Islet precursor cell (in vitro differentiated cells): ENCODE data around the gene VPS51.
A peak's percentile ranks its signal among the peaks of the same experiment; 100 is the strongest.
"Not testable (repeated sequence)": the region's sequence is repeated elsewhere in the genome, so short reads cannot be mapped to it uniquely, and the experiment has no call there.

ENCODE experiments used
- DNase-seq: peaks from one replicate; pipeline ENCODE4 v3.0.0-alpha.2; 2018

The VPS51 gene

DNA sequence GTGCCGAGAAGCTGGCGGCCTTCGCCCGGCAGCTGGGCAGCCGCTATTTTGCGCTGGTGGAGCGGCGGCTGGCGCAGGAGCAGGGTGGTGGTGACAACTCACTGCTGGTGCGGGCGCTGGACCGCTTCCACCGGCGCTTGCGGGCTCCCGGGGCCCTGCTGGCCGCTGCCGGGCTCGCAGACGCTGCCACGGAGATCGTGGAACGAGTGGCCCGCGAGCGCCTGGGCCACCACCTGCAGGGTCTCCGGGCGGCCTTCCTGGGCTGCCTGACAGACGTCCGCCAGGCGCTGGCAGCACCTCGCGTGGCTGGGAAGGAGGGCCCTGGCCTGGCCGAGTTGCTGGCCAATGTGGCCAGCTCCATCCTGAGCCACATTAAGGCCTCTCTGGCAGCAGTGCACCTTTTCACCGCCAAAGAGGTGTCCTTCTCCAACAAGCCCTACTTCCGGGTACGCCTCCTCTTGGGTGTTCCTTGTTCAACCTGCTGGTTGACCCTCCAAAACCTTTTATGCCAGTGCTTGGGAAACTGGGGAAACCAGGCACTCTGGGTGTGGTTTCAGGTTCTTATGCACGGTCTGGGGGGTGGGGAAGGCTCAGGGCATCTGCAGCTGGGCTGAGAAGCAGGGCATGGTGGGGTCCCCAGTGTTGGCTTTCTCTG lies 12.6 kb downstream of the VPS51 start:
- no peak for DNase-seq

DNA sequence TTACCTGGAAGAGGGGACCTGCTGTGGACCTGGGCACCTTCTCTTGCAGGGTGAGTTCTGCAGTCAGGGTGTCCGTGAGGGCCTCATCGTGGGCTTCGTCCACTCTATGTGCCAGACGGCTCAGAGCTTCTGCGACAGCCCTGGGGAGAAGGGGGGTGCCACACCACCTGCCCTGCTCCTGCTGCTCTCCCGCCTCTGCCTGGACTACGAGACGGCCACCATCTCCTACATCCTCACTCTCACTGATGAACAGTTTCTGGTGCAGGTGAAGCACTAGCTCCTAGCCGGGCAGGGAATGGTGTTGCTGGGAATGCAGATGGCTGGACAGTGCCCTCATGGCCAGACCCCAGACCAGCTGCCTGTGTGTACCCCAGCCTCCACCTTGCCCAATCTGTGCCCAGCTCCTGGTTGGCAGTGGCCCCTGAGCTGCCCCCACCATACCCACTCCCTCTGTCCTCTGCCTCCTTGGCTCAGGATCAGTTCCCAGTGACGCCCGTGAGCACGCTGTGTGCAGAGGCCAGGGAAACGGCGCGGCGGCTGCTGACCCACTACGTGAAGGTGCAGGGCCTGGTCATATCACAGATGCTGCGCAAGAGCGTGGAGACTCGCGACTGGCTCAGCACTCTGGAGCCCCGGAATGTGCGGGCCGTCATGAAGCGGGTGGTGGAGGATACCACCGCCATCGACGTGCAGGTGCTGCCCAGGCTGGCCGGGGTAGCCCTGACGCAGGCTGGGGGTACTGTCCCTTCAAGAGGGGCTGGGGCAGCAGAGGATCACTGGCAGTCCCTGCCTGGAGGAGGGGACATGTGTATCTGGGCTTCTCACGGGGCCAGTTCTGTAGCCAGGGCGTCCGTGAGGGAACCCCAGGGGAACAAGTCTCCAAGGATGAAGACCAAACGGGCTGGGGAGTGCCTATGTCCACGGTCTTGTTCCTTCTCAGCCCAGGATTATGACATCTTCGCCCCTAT lies 13.5 kb downstream of the VPS51 start:
- DNase-seq = no peak

- peak; percentile 95 for DNase-seq
Observed at GRCh38 chr11:65110354-65110861, 14.4 kb downstream of the VPS51 start.

DNA sequence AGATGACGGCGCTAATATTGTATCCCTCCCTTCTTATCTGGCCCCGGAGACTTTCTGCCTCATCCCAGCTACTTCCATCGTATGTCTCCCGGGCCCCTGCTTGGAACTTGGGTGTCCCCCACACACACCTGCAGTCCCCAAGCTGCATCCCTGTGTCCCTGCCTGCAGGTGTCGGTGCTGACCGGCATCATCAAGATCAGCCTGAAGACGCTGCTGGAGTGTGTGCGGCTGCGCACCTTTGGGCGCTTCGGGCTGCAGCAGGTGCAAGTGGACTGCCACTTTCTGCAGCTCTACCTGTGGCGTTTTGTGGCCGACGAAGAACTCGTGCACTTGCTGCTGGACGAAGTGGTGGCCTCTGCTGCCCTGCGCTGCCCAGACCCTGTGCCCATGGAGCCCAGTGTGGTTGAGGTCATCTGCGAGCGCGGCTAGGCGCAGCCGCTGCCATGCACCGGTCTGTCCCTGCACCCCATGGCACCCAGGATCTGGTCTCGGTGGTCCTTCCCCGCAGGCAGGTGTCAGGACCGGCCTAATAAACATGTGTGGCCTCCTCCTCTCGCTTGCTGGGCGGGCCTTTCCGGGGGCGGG lies 15.2 kb downstream of the VPS51 start:
- no peak for DNase-seq

DNA sequence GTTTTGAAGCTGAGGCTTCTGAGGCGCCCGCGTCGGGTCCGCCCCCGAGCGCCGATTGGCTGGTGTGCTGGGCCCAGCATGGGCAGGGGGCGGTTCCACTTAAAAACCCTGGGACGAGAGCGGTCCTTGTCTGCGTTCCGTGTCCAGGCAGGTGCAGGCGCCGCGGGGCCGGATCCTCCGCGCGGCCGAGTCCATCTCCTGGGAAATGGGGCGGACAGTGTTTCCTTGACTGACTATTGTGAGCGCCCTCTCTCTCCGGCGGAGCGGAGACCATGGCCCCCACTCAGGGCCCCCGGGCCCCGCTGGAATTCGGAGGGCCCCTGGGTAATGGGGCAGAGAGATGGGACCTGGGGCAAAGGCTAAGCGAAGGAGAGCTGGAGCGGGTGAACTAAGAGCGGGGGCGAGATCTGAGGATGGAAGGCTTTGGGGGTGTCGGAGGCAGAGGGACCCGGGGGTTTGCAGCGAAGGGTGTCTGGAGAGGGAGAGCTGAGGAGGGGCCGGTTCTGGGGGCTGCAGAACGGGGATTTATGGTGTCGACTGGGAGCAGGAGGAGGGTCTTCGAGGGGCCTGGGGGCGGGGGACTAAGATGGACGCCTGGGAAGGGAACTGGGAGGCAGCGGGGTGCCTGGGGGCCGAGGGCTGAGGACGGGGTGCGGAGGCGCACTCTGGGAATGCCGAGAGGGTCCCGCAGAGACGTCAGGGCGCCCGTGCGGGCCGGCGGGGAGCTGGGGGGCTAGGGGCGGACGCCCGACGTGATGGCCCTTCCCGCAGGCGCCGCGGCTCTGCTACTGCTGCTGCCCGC lies 15.9 kb downstream of the VPS51 start, which contains the start of gene TM7SF2:
TM7SF2 (plus strand) TSS at position 129 of the 802 bp plus-strand sequence; CDS start at position 273, 144 bp downstream.
- peak; percentile 98 for DNase-seq

DNA sequence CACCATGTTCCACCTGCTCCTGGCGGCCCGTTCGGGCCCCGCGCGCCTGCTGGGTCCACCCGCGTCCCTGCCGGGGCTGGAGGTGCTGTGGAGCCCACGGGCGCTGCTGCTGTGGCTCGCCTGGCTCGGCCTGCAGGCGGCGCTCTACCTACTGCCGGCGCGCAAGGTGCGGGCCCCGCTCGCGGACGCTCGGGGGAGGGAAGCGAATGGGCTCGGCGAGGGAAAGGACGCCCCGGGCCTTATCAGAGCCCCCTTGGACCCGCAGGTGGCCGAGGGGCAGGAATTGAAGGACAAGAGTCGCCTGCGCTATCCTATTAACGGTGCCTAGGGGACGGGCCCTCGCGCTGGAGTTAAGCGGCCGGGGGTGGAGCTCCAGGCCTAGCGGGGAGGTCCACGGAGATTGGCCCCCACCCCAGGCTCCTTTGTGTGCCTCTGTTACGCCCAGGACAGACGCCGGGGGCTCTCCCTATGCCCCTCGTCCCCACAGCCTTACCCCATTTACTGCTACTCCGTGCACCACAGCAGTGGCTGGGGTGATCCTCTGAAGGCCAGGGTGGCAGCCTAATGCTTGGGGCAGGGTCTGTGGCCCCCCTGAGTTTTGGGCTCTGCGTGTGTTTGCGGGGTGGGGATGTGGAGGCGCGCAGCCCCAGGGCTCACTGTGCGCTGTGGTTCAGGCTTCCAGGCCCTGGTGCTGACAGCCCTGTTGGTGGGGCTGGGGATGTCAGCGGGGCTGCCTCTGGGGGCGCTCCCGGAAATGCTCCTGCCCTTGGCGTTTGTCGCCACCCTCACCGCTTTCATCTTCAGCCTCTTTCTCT lies 16.7 kb downstream of the VPS51 start:
- DNase-seq = peak; percentile 78

DNA sequence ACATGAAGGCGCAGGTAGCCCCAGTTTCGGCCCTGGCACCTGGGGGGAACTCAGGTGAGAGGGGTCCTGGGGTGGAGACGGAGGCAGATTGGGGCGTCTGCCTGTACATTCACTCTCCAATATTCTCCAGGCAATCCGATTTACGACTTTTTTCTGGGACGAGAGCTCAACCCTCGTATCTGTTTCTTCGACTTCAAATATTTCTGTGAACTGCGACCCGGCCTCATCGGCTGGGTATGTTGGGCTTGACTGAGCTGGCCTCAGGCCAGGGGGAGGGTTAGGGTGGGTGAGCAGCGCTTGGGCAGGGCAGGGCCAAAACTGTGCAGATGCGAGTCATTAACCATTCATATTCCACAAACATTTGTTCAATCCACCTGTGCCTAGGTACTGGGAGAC lies 17.3 kb downstream of the VPS51 start:
- DNase-seq = no peak

DNA sequence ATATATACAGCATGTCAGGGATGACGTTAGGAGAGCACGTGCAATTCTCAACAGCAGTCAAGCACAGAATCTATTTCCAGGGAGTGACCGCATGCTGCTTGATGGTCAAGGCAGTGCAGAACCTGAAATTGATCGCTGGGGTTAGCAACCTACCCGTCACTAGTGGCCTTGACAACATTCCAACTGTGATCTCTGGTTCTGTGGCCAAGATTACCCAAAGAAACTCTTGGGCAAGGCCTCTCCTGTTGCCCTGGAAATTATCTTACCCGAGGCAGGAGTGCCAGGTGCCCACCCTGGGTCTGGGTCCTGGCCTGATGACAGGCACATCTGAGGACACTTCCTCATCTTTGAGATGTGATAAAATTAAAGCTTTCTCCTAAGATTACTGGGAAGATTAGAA lies 17.8 kb downstream of the VPS51 start:
- DNase-seq = no peak

- DNase-seq = no peak
Observed at GRCh38 chr11:65114538-65115171, 18.6 kb downstream of the VPS51 start.

DNA sequence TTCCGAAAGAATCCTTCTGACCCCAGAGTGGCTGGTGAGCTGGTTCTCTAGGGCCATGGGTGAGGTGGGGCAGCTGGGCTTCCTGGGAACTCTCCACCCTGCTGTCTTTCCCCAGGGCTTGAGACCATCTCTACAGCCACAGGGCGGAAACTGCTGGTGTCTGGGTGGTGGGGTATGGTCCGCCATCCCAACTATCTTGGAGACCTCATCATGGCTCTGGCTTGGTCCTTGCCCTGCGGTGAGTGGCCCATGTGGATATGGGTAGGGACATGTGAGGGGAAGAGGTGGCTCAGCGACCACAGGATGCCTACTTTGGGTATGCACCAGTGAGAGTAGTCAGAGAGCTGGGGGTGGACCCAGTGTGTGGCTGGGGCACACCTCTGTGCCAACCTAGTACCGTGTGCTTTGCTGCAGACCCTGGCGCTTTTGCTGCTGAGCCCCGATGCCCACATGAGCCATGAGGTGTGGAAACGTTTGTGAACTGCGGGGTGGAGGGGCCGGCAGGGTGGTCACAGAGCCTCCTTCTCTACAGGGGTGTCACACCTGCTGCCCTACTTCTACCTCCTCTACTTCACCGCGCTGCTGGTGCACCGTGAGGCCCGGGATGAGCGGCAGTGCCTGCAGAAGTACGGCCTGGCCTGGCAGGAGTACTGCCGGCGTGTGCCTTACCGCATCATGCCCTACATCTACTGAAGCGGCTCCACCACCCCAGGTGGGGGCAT lies 19.5 kb downstream of the VPS51 start:
- no peak for DNase-seq

DNA sequence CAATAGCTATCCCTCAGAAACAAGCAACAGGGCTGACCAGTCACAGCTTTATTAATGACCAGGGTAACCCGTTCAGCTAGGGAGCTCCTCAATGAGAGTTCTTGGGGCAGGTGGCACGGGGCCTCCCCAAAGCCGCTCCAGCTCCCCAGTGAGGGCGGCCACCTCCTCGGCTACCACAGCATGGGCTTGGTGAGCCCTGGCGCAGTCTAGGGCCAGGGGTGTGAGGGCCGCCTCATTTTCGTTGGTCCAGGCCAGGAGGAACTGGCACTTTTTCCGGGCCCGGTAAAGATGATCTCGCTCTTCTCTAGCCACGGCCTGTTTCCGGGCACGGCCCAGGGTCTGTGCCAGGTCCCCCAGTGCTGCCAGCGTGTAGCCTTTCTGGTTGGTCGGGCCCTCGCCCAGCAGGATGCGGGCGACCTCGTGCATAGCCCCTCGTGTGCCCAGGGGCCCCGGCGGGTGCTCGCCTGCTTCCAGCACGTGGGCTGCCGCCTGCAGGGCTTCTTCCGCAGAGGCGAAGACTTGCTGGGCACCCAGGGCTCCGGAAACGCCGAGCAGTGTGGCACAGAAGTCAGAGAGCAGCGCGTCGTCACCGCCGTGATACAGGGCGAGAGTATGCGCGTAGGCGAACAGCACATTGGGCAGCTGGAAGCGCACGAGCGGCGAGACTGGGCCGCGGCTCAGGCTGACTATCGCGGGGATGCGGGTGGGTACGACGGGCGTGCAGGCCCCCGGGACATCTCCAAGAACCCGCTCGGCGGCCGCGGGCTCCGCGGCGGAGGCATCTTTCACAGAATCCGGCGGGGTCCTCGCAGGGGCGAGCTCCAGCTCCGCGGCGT lies 20.6 kb downstream of the VPS51 start:
- peak; percentile 70 for DNase-seq

DNA sequence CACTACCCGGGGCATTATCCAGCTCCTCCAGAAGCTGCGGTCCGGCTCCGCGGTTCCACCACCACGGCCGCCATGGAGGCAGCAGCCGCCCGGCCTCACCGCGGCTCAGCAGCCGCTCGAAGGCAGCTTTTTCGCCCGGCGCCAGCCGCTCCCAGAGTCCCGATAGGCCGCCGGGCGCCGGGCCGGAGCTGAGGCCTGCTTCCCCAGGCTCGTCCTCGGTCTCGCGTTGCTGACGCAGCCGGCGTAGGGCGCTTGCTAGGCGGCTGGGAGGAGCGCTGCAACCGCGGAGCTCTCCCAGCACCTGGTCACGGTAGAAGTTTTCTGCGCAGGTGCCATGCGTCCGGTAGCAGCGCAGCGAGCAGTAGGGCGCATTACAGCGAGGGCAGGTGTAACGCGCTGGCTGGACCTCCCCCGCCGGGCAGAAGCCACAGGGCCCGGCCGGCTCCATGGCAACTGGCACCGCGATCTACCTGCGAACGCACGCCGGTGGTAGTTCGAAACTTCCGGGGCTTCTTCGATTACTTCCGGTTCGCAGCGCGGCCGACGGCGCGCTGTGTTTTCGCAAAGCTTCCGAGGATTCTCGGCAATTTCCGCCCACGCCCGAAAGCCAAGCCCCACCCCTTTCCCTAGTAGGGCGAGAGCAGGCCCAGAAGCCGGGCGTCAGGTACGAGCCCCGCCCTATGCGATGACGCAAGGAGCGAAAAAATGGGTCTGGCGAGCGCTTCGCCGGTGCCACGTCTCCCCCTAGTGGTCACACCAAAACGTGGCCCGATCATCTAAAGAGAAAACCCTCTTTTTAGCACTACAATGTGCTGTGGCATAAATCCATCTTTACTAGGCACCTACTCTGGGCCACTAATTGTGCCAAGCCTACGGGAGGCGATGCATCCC lies 21.4 kb downstream of the VPS51 start, which contains the start of gene ZNHIT2:
ZNHIT2 (minus strand) TSS at position 496 of the 891 bp plus-strand sequence; CDS start at position 448, 48 bp downstream.
- DNase-seq = peak; percentile 99

- no peak for DNase-seq
Observed at GRCh38 chr11:65118097-65118837, 22.3 kb downstream of the VPS51 start.

- DNase-seq = not testable (repeated sequence)
Observed at GRCh38 chr11:65118891-65119669, 23.1 kb downstream of the VPS51 start.

DNA sequence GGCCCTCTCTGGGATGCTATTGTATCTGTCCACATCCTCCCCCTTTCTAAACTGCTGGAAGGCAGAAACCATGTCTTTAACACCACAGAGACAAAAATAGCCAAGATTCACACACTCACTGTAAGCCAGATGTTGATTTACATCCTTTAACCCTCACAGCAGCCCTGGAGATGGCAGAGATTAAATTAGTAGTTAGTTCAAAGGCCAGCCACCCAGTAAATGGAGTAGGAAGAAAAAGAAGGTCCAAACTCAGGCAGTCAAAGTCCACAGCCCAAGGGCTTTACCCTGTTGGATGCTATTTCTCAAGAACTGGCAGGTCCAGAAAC lies 23.6 kb downstream of the VPS51 start:
- DNase-seq = no peak

DNA sequence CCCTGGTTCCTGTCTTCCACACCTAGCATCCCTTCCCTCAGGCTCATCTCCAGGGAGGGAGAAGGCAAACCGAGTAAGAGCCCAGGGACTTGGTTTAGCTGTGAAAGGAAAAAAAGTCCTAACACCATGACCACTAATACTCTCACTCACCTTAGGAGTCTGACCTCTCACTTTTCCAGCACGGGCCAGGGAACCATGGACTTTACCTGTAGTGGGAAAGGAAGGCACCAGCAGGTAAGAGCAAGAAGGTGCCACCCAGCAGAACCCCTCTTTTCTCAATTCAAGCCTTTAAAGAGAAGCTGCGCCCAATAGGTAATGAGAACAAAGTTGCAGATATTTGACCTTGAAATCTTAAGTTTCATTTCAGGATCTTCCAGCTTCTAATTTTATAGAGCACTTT lies 24.8 kb downstream of the VPS51 start:
- DNase-seq = no peak

- DNase-seq = peak; percentile 58
Observed at GRCh38 chr11:65121447-65121864, 25.4 kb downstream of the VPS51 start.
